Upper lobe of left lung (tissue), 6 donors: ENCODE data around the gene MID1. TPM values are rescaled to one million over a fixed set of nuclear protein-coding genes. Genes with fewer than 3 reads are reported as not detected.

Experiments
- ATAC-seq, 2 donors: fragments of 200-7000 bp; cut with Tn5 transposase; one replicate each; pipeline ENCODE4 v1.9.1; 2022; ENCODE audit warnings: mild to moderate bottlenecking in 2 of 2, moderate library complexity in 2 of 2; ENCODE audit not compliant: low FRiP score in 2 of 2
- DNase-seq, 2 donors: peaks; one replicate each; pipeline ENCODE4 v3.0.0-alpha.2; 2019 to 2020
- H3K27ac ChIP-seq, 4 donors: fragments of 200-600 bp; sonication (generic); one replicate each; pipeline ENCODE4 v1.5.1; 2016 to 2019
- H3K27me3 ChIP-seq, 4 donors: fragments of 200-600 bp; sonication (generic); one replicate each; pipeline ENCODE4 v1.5.1; 2017 to 2019
- H3K36me3 ChIP-seq, 4 donors: fragments of 200-600 bp; sonication (generic); one replicate each; pipeline ENCODE4 v1.5.1; 2016 to 2019
- H3K4me1 ChIP-seq, 4 donors: fragments of 200-600 bp; sonication (generic); one replicate each; pipeline ENCODE4 v1.5.1; 2018 to 2019
- H3K4me3 ChIP-seq, 4 donors: fragments of 200-600 bp; sonication (generic); one replicate each; pipeline ENCODE4 v1.5.1; 2017 to 2019; ENCODE audit warnings: mild to moderate bottlenecking in 2 of 4, moderate library complexity in 1 of 4
- H3K9me3 ChIP-seq, 4 donors: fragments of 200-600 bp; sonication (generic); one replicate each; pipeline ENCODE4 v1.5.1; 2018 to 2019
- EP300 ChIP-seq, 4 donors: sonication (generic); formaldehyde crosslinking; IDR thresholded peaks; one replicate each; pipeline ENCODE4 v1.5.1; 2017; ENCODE audit warnings: antibody characterized with exemption in 4 of 4, control low read depth in 2 of 4
- POLR2A ChIP-seq, 4 donors: fragments of 450-650 bp; IDR thresholded peaks; one replicate each; pipeline ENCODE4 v1.5.1; 2016 to 2017; ENCODE audit warnings: antibody characterized with exemption in 4 of 4, mild to moderate bottlenecking in 2 of 4
- POLR2AphosphoS5 ChIP-seq, 2 donors: sonication (generic); formaldehyde crosslinking; IDR thresholded peaks; one replicate each; pipeline ENCODE4 v1.5.1; 2017; ENCODE audit warnings: antibody characterized with exemption in 2 of 2
- WGBS, 2 donors: methylation state at CpG; one replicate each; pipeline ENCODE4 v1.1.5; 2017 to 2018; 5-methylcytosine and 5-hydroxymethylcytosine counted together
- total RNA-seq, 6 donors: library from RNA; depleted of rRNA in 4 of 6; stranded (reverse); fragments of >200 nt in 4 of 6; gene quantifications; one replicate each; pipeline versions ENCODE4 v1.1.0 to v1.2.1, GENCODE V29; 2016 to 2021
- TF ChIP-seq, protein P1 (sequence below), 6 experiments: fragments of 450-650 bp in 4 of 6; fragments of 200-600 bp in 2 of 6; sonication (generic) in 2 of 6; IDR thresholded peaks; one replicate each; pipeline ENCODE4 v1.5.1; 2016 to 2019; ENCODE audit warnings: antibody characterized with exemption in 6 of 6
- donor health status: DM: no; HTN: no; CAD: no; lungs with moderate emphysema.
- donor health status: DM: no; HTN: yes; CAD: no; lungs with severe emphysema.

The MID1 gene
- total RNA-seq, 6 donors from 2014 or later, result 17.2 to 36.7 (median 25.6) TPM

DNA sequence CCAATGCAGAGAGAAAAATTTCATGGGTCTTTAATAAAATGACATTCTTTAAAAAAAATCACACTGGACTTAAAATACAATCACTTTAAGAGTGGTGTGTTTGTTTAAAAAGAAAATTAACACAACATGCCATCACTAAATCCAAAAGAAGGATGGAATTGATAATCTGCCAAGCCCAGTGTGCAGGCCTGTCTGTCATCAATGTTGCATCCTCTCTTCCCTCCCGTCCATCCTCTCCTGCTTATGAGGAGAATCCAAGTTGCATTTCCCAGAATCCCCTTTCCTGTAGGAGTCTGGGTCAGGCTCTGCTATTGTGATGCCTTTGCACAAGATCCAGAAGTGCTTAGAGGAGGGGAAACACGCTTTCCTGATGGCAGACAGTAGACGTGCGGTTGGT is 169.4 kb downstream of the MID1 start:
- no peak overlapping the region for H3K27ac ChIP-seq
- no peaks in the 10 kb centered on the region for H3K9me3 ChIP-seq
- H3K4me3 ChIP-seq, result no peak overlapping the region
- H3K36me3 ChIP-seq, result peaks cover 0 to 27% (median 0%) of the 10 kb centered on the region in 4 donors
- H3K27me3 ChIP-seq, result no peaks in the 10 kb centered on the region
- no peak for DNase-seq
- WGBS, 2 donors, result 73 to 86% methylated on average over 1 to 4 of the region's 4 CpGs
- H3K4me1 ChIP-seq, result no peaks in the 10 kb centered on the region
- ATAC-seq, result no peak
- TF ChIP-seq, protein P1, sequence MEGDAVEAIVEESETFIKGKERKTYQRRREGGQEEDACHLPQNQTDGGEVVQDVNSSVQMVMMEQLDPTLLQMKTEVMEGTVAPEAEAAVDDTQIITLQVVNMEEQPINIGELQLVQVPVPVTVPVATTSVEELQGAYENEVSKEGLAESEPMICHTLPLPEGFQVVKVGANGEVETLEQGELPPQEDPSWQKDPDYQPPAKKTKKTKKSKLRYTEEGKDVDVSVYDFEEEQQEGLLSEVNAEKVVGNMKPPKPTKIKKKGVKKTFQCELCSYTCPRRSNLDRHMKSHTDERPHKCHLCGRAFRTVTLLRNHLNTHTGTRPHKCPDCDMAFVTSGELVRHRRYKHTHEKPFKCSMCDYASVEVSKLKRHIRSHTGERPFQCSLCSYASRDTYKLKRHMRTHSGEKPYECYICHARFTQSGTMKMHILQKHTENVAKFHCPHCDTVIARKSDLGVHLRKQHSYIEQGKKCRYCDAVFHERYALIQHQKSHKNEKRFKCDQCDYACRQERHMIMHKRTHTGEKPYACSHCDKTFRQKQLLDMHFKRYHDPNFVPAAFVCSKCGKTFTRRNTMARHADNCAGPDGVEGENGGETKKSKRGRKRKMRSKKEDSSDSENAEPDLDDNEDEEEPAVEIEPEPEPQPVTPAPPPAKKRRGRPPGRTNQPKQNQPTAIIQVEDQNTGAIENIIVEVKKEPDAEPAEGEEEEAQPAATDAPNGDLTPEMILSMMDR (IDR thresholded peaks at IDR 0.05), result no peak
- TF ChIP-seq POLR2A (IDR thresholded peaks at IDR 0.05), result no peak
- no peak for TF ChIP-seq POLR2AphosphoS5 (IDR thresholded peaks at IDR 0.05)
- no peak for TF ChIP-seq EP300 (IDR thresholded peaks at IDR 0.05)

DNA sequence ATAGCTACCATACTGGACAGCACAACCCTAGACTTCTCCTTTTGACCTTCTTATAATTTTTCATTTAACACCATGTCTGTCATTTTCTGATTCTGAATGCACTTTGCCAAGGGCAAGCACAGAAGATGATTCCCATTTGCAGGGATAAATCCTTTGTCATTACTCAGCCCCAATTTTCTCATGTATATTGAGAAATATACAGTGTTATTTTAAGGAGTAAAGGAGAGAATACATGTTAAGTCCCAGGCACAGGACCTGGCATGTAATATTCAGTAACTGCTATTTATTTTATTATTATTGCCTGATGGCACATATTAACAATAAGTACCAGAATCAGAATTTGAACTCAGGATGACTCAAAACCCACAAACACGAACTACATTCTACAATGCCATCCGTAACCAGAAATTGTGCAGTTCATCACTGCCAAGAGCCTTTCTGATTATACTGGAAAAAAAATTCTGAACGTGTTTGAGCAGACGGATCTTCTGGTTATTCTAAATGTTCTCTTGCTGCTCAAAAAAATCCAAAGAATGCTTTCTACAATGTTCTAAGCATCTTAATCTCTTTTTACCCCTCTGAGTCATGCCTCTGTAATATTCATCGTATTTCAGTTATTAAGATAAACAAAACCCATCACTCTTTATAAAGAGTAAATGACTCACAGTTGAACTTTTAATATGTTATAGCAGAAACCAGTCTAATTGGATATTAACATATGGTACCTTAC is 170.0 kb downstream of the MID1 start:
- H3K27ac ChIP-seq, result no peak overlapping the region
- no peaks in the 10 kb centered on the region for H3K9me3 ChIP-seq
- H3K4me3 ChIP-seq, result no peak overlapping the region
- no peak for DNase-seq
- H3K27me3 ChIP-seq, result no peaks in the 10 kb centered on the region
- 69 to 74% methylated on average over 5 of the region's 5 CpGs for WGBS, 2 donors
- no peak for ATAC-seq
- TF ChIP-seq EP300 (IDR thresholded peaks at IDR 0.05) (no peak), POLR2AphosphoS5 (IDR thresholded peaks at IDR 0.05) (no peak), POLR2A (IDR thresholded peaks at IDR 0.05) (no peak)
- TF ChIP-seq, protein P1 (IDR thresholded peaks at IDR 0.05), result no peak
- peaks cover 0 to 27% (median 0%) of the 10 kb centered on the region in 4 donors for H3K36me3 ChIP-seq
- H3K4me1 ChIP-seq, result no peaks in the 10 kb centered on the region

DNA sequence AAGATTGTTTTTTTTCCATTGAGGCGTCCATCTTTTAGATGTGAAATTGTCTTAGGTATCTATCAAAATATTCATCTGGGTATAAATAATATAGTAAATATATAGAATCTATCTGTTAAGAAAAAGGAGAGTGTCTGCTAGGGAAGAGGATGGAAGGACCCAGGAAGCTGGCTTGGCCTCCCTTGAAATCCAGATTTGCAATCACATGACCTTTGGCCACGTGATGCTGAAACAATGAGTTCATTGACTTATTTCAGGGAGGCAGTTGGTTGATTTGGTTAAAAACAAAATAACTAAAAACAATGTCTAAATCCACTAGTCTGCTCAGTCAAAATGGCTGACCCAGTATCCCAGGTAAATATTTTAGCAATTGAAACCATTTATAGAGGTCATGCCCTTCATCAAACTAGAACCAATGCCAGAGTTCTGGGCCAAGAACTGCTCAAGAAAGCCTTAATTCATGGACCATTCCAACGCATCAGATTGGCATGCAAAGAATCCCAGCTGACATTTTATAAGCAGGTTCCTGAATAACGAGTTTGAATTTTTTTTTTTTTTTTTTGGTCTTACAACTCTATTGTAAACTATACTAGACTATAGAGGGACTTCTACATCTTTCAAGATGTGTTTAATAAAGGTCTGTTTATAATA is 172.7 kb downstream of the MID1 start:
- WGBS, 2 donors, result 60 to 80% methylated on average over 4 of the region's 4 CpGs
- DNase-seq (no peak), ATAC-seq (no peak)

DNA sequence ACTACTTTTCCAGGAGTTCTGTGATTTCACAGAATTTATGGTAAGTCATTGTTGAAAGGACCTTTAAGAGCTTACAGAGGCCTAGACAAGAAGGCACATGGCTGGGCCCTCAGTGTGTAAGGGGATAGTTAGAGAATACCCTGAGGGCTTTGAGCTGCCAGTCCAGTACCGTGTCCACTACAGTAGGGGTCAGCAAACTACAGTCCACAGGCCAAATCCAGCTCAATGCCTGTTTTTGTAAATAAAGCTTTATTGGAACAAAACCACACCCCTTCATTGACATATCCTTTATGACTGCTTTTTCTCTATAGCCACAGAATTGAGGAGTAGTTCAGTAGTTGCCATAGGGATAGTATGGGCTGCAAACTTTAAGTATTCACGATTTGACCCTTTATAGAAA is 176.2 kb downstream of the MID1 start:
- no peak for ATAC-seq
- H3K27me3 ChIP-seq, result no peaks in the 10 kb centered on the region
- H3K27ac ChIP-seq, result no peak overlapping the region
- TF ChIP-seq, protein P1 (IDR thresholded peaks at IDR 0.05), result no peak
- TF ChIP-seq EP300 (IDR thresholded peaks at IDR 0.05), result no peak
- TF ChIP-seq POLR2A (IDR thresholded peaks at IDR 0.05), result no peak
- no peak for TF ChIP-seq POLR2AphosphoS5 (IDR thresholded peaks at IDR 0.05)
- no peaks in the 10 kb centered on the region for H3K9me3 ChIP-seq
- no peaks in the 10 kb centered on the region for H3K4me1 ChIP-seq
- peaks cover 0 to 2% (median 0%) of the 10 kb centered on the region in 4 donors for H3K36me3 ChIP-seq
- WGBS, 2 donors, result 65 to 86% methylated on average over 2 of the region's 2 CpGs
- no peak overlapping the region for H3K4me3 ChIP-seq
- DNase-seq, result no peak

More for the DNA sequence above, 172.7 kb downstream of the MID1 start:
- peaks cover 0 to 5% (median 0%) of the 10 kb centered on the region in 4 donors for H3K36me3 ChIP-seq
- no peaks in the 10 kb centered on the region for H3K27me3 ChIP-seq
- no peaks in the 10 kb centered on the region for H3K4me1 ChIP-seq
- no peak for TF ChIP-seq POLR2AphosphoS5 (IDR thresholded peaks at IDR 0.05)
- no peak for TF ChIP-seq POLR2A (IDR thresholded peaks at IDR 0.05)
- no peak for TF ChIP-seq EP300 (IDR thresholded peaks at IDR 0.05)
- TF ChIP-seq, protein P1 (IDR thresholded peaks at IDR 0.05), result no peak
- H3K9me3 ChIP-seq, result no peaks in the 10 kb centered on the region
- no peak overlapping the region for H3K27ac ChIP-seq
- no peak overlapping the region for H3K4me3 ChIP-seq
